WTC11 (cell line): ENCODE data around the gene MICAL3. TPM values are rescaled to one million over a fixed set of nuclear protein-coding genes. Genes with fewer than 3 reads are reported as not detected.

Experiments
- ATAC-seq: fragments of 200-7000 bp; cut with Tn5 transposase; 2 replicates; pipeline ENCODE4 v1.10.0; 2021; ENCODE audit warnings: mild to moderate bottlenecking, moderate library complexity
- CTCF ChIA-PET: fragments of 300-600 bp; sonication (Branson Sonifier 250); formaldehyde crosslinking; loops from one replicate; lab custom pipeline; 2021; ENCODE audit warnings: antibody characterized with exemption; lab: Charles Lee
- POLR2A ChIA-PET: fragments of 350-600 bp; sonication (Branson Sonifier 250); formaldehyde crosslinking; loops from one replicate; lab custom pipeline; 2021; ENCODE audit warnings: antibody characterized with exemption; lab: Charles Lee
- DNase-seq: peaks from one replicate; pipeline ENCODE4 v3.0.0; 2021; ENCODE audit warnings: low spot score
- H3K27ac Mint-ChIP-seq: 2 replicates; pipeline ENCODE4 v1.8.0; 2021; ENCODE audit warnings: mixed read lengths
- H3K27me3 Mint-ChIP-seq: 2 replicates; pipeline ENCODE4 v1.8.0; 2021; ENCODE audit warnings: low read depth, mild to moderate bottlenecking, moderate library complexity, mixed read lengths
- H3K36me3 Mint-ChIP-seq: 2 replicates; pipeline ENCODE4 v1.8.0; 2021; ENCODE audit warnings: mixed read lengths
- H3K4me1 Mint-ChIP-seq: 2 replicates; pipeline ENCODE4 v1.8.0; 2022; ENCODE audit warnings: mixed read lengths
- H3K4me3 Mint-ChIP-seq: 2 replicates; pipeline ENCODE4 v1.8.0; 2021; ENCODE audit warnings: mild to moderate bottlenecking, moderate library complexity, mixed read lengths
- H3K9me3 Mint-ChIP-seq: 2 replicates; pipeline ENCODE4 v1.8.0; 2021; ENCODE audit warnings: mixed read lengths
- ETV6 ChIP-seq: sonication (generic); formaldehyde crosslinking; IDR thresholded peaks from 2 replicates; pipeline ENCODE4 v1.8.1; 2022; ENCODE audit warnings: mild to moderate bottlenecking, missing genetic modification reagents
- MXD4 ChIP-seq: fragments of 250-450 bp; sonication (Bioruptor Pico); IDR thresholded peaks from 2 replicates; pipeline ENCODE4 v1.8.0; 2021; ENCODE audit warnings: mild to moderate bottlenecking, moderate library complexity, borderline replicate concordance
- NFATC4 ChIP-seq: fragments of 250-450 bp; sonication (Bioruptor Pico); IDR thresholded peaks from 2 replicates; pipeline ENCODE4 v1.9.0; 2021; ENCODE audit warnings: mild to moderate bottlenecking
- RORB ChIP-seq: fragments of 250-450 bp; sonication (Bioruptor Pico); IDR thresholded peaks from 2 replicates; pipeline ENCODE4 v1.9.0; 2021; ENCODE audit warnings: mild to moderate bottlenecking
- ZNF138 ChIP-seq: sonication (generic); formaldehyde crosslinking; conservative IDR thresholded peaks from 2 replicates; pipeline ENCODE4 v1.8.1; 2022; ENCODE audit warnings: mild to moderate bottlenecking, moderate library complexity, missing genetic modification reagents
- ZNF219 ChIP-seq: sonication (generic); formaldehyde crosslinking; IDR thresholded peaks from 2 replicates; pipeline ENCODE4 v1.8.0; 2023; ENCODE audit warnings: missing genetic modification reagents, mild to moderate bottlenecking, borderline replicate concordance
- total RNA-seq: library from RNA; stranded (reverse); gene quantifications from 3 replicates; pipeline ENCODE4 v1.2.3, GENCODE V29; 2021
- TF ChIP-seq, protein P1 (sequence below): fragments of 250-450 bp; sonication (Bioruptor Pico); IDR thresholded peaks from 2 replicates; pipeline ENCODE4 v1.9.0; 2021; ENCODE audit warnings: mild to moderate bottlenecking, borderline replicate concordance
- TF ChIP-seq, protein P2 (sequence below): sonication (generic); formaldehyde crosslinking; IDR thresholded peaks from 2 replicates; pipeline ENCODE4 v1.8.1; 2023; ENCODE audit warnings: mild to moderate bottlenecking, moderate library complexity, missing genetic modification reagents
- TF ChIP-seq, protein P3 (sequence below): fragments of 250-450 bp; sonication (Bioruptor Pico); IDR thresholded peaks from 2 replicates; pipeline ENCODE4 v1.9.0; 2021; ENCODE audit warnings: mild to moderate bottlenecking
- TF ChIP-seq, protein P4 (sequence below): fragments of 200-600 bp; IDR thresholded peaks from 2 replicates; pipeline ENCODE4 v1.8.0; 2022; ENCODE audit warnings: antibody characterized with exemption
- TF ChIP-seq, protein P5 (sequence below): fragments of 250-450 bp; sonication (Bioruptor Pico); IDR thresholded peaks from 2 replicates; pipeline ENCODE4 v1.9.0; 2021; ENCODE audit warnings: mild to moderate bottlenecking

The MICAL3 gene
- total RNA-seq, 1 experiment from 2014 or later, result 41.2 TPM

DNA sequence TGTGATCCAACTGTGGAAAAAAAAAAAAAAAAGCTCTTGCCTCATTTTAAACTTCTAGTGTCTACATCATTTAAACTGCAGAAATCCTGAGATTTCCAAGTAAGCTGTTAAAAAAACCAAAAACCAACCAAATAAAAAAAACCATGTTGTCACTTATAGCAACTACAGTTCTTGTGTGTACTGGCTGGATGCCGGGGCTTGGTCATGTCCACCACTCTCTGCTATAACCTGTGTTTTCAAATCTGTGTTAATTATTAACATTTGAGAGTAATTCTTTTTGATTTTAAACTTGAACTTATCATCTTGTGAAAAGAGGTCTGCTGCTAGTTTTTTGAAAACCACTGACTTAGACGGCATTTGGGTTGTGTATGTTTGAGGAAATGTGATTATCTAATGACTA lies 217.9 kb downstream of the MICAL3 start (continued):
- TF ChIP-seq, protein P1, sequence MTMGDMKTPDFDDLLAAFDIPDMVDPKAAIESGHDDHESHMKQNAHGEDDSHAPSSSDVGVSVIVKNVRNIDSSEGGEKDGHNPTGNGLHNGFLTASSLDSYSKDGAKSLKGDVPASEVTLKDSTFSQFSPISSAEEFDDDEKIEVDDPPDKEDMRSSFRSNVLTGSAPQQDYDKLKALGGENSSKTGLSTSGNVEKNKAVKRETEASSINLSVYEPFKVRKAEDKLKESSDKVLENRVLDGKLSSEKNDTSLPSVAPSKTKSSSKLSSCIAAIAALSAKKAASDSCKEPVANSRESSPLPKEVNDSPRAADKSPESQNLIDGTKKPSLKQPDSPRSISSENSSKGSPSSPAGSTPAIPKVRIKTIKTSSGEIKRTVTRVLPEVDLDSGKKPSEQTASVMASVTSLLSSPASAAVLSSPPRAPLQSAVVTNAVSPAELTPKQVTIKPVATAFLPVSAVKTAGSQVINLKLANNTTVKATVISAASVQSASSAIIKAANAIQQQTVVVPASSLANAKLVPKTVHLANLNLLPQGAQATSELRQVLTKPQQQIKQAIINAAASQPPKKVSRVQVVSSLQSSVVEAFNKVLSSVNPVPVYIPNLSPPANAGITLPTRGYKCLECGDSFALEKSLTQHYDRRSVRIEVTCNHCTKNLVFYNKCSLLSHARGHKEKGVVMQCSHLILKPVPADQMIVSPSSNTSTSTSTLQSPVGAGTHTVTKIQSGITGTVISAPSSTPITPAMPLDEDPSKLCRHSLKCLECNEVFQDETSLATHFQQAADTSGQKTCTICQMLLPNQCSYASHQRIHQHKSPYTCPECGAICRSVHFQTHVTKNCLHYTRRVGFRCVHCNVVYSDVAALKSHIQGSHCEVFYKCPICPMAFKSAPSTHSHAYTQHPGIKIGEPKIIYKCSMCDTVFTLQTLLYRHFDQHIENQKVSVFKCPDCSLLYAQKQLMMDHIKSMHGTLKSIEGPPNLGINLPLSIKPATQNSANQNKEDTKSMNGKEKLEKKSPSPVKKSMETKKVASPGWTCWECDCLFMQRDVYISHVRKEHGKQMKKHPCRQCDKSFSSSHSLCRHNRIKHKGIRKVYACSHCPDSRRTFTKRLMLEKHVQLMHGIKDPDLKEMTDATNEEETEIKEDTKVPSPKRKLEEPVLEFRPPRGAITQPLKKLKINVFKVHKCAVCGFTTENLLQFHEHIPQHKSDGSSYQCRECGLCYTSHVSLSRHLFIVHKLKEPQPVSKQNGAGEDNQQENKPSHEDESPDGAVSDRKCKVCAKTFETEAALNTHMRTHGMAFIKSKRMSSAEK (CRISPR knock-in tag), result no peak
- no peak for TF ChIP-seq NFATC4
- TF ChIP-seq, protein P2, sequence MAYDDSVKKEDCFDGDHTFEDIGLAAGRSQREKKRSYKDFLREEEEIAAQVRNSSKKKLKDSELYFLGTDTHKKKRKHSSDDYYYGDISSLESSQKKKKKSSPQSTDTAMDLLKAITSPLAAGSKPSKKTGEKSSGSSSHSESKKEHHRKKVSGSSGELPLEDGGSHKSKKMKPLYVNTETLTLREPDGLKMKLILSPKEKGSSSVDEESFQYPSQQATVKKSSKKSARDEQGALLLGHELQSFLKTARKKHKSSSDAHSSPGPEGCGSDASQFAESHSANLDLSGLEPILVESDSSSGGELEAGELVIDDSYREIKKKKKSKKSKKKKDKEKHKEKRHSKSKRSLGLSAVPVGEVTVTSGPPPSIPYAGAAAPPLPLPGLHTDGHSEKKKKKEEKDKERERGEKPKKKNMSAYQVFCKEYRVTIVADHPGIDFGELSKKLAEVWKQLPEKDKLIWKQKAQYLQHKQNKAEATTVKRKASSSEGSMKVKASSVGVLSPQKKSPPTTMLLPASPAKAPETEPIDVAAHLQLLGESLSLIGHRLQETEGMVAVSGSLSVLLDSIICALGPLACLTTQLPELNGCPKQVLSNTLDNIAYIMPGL, result no peak
- TF ChIP-seq, protein P3, sequence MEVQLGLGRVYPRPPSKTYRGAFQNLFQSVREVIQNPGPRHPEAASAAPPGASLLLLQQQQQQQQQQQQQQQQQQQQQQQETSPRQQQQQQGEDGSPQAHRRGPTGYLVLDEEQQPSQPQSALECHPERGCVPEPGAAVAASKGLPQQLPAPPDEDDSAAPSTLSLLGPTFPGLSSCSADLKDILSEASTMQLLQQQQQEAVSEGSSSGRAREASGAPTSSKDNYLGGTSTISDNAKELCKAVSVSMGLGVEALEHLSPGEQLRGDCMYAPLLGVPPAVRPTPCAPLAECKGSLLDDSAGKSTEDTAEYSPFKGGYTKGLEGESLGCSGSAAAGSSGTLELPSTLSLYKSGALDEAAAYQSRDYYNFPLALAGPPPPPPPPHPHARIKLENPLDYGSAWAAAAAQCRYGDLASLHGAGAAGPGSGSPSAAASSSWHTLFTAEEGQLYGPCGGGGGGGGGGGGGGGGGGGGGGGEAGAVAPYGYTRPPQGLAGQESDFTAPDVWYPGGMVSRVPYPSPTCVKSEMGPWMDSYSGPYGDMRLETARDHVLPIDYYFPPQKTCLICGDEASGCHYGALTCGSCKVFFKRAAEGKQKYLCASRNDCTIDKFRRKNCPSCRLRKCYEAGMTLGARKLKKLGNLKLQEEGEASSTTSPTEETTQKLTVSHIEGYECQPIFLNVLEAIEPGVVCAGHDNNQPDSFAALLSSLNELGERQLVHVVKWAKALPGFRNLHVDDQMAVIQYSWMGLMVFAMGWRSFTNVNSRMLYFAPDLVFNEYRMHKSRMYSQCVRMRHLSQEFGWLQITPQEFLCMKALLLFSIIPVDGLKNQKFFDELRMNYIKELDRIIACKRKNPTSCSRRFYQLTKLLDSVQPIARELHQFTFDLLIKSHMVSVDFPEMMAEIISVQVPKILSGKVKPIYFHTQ (CRISPR knock-in tag), result no peak
- TF ChIP-seq RORB (CRISPR knock-in tag), result no peak

DNA sequence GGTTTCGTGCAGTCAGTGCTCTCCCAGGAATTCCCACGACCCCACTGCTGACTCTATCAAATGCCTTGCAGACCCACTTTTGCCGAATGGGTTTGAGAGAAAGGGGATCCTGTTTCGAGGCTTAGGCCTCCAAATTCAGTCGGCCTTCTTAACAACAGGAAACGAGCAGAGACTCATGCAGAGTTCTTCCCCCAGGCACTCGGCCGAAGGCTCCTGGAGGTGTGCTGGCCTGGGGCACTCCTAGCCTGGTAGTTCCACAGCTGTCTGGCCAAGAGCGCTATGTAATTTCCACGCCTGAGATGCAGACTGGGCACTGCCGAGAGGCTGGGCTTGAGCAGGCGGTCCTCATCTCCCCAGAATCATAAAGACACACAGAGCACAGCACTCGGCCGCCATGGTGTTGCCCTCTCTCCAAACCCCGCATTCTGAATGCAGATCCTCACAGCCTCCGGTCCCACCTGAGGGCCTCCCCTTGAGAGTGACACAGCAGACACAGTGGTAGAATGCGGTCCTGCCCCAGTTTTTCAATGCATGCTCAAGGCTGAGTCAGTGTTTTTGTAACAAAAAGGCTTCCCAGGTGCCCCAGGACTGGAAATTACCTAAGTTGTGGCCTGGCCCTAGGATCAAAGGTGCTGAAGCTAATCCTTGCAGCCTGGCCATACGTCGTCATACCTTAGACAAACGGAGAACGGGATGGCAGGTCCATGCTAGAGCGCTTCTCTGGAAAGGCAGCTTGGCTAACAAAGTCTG lies 219.9 kb downstream of the MICAL3 start:
- Mint-ChIP-seq H3K27me3 (no peaks in the 10 kb centered on the region), H3K27ac (peak overlapping the region; percentile 63), H3K4me3 (no peak overlapping the region), H3K36me3 (peaks cover 9% of the 10 kb centered on the region), H3K9me3 (no peaks in the 10 kb centered on the region), H3K4me1 (peaks cover 16% of the 10 kb centered on the region)
- POLR2A ChIA-PET, result interaction anchor here (0.5 kb wide), 1 partner anchor 125 kb away, joined by 3 read pairs; no protein-coding TSS in a partner anchor
- DNase-seq (no peak), ATAC-seq (peak; percentile 50)
- TF ChIP-seq, protein P4, sequence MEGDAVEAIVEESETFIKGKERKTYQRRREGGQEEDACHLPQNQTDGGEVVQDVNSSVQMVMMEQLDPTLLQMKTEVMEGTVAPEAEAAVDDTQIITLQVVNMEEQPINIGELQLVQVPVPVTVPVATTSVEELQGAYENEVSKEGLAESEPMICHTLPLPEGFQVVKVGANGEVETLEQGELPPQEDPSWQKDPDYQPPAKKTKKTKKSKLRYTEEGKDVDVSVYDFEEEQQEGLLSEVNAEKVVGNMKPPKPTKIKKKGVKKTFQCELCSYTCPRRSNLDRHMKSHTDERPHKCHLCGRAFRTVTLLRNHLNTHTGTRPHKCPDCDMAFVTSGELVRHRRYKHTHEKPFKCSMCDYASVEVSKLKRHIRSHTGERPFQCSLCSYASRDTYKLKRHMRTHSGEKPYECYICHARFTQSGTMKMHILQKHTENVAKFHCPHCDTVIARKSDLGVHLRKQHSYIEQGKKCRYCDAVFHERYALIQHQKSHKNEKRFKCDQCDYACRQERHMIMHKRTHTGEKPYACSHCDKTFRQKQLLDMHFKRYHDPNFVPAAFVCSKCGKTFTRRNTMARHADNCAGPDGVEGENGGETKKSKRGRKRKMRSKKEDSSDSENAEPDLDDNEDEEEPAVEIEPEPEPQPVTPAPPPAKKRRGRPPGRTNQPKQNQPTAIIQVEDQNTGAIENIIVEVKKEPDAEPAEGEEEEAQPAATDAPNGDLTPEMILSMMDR, result no peak
- TF ChIP-seq ZNF219 (CRISPR knock-in tag) (no peak), ETV6 (CRISPR knock-in tag) (no peak), MXD4 (CRISPR knock-in tag) (no peak), ZNF138 (CRISPR knock-in tag) (no peak)
- TF ChIP-seq, protein P3 (CRISPR knock-in tag), result no peak
- TF ChIP-seq, protein P5, sequence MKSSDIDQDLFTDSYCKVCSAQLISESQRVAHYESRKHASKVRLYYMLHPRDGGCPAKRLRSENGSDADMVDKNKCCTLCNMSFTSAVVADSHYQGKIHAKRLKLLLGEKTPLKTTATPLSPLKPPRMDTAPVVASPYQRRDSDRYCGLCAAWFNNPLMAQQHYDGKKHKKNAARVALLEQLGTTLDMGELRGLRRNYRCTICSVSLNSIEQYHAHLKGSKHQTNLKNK, result no peak
- CTCF ChIA-PET, result interaction anchor here (0.7 to 2.4 kb wide), 2 partner anchors 16 to 64 kb away, joined by 4 to 8 read pairs; no protein-coding TSS in a partner anchor
